ENCODE results near the gene DKKL1.
A peak's percentile ranks its signal among the peaks of the same experiment; 100 is the strongest.

The DKKL1 gene

DNA sequence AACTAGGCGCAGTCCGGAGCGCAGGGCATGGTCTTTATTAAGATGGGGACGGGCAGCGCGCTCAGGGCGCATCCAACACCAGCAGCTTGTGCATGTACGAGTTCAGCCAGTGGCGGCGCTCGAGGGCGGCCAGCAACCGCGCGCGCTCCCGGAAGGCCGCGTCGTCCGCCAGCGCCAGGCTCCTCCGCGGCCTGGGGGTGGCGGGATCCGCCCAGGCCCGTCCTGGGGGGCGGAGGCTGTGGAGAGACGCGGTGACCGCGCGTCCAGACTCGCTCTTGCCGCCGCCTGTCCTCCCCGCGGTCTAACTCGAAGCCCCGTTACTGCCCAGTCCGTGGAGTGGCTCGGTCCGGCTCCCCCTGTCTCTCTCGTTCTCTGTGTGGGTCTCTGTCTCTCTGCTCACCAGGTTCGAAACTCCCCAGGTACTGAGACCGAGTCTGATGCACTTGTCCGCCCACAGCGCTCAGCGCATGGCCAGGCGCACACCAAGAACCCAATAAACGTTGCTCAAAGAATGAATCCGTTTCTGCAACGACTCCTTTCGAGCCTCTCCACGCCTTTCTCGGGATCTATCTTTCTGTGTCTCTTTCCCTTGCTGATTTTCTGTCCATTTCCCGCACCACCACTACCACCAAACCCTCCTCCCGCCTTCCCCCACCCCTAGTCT lies 58.9 kb downstream of the DKKL1 start:
- peak; percentile 71 for DNase-seq (ENCODE audit: low spot score)

DNA sequence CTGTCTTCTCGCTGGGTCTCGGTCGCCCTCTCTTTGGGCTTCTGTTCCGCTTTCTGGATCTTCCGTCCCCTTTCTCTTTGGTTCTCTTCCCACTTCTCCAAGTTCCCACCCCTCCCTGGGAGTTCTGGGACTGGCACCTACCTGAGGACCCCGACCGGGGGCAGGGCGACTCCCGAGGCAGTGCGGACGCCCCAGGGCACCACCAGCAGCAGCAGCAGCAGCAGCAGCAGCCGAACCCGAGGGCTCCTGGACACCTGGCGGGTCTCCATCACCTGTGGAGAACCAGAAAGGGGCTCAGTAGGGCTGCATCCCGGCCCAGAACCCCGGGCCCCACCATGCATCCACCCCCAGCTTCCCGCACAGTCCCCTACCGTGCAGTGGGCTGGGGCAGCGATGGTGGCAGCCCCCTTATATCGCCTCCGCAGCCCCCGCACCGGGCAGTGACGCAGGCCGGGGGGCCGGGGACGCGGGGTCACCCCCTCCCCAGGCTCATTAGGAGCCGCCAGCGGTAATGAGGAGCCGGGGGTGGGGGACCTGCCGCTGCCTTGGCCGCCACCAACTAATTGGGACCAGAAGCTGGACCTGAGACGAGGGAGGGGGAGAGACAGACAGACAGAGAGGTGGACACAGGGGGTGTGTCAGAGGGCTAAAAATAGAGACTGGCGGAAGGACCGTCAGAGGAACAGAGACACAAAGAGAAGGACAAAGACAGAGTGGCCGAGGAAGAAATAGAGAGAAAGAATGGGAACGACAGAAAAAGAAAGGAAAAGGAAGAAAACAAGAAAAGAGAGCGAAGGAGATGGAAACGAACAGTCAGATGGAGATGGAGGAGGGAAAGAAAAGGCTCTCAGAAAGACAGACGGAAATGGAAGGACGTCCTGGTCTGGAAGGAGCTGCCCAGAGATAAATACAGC lies 59.7 kb downstream of the DKKL1 start, which contains the start of gene PTH2:
Gene PTH2 (minus strand): TSS at position 371 of the 914 bp plus-strand sequence. CDS start 102 bp downstream, at position 269.
- DNase-seq (ENCODE audit: low spot score): no peak

DNA sequence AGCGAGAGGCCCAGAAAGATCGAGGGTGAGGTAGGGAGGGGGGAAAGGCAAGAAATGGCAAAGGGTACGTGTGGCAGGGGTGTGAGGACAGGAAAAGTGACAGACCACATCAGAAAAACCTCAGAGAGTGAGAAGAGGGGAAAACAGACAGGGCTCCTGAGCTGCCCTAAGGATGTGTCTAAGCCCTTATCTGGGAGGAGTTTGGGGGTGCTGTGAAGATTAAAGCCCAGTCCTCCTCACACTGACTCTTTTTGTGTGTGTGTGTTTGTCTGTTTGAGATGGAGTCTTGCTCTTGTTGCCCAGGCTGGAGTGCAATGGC lies 60.3 kb downstream of the DKKL1 start:
- DNase-seq (ENCODE audit: low spot score): no peak
